WTC11 (cell line): ENCODE data around the gene GHRHR. TPM values are rescaled to one million over a fixed set of nuclear protein-coding genes. Genes with fewer than 3 reads are reported as not detected.

Experiments used
- ATAC-seq: fragments of 200-7000 bp; cut with Tn5 transposase; 2 replicates; pipeline ENCODE4 v1.10.0; 2021; ENCODE audit warnings: mild to moderate bottlenecking, moderate library complexity
- CTCF ChIA-PET: fragments of 300-600 bp; sonication (Branson Sonifier 250); formaldehyde crosslinking; loops from one replicate; lab custom pipeline; 2021; ENCODE audit warnings: antibody characterized with exemption; lab: Charles Lee
- POLR2A ChIA-PET: fragments of 350-600 bp; sonication (Branson Sonifier 250); formaldehyde crosslinking; loops from one replicate; lab custom pipeline; 2021; ENCODE audit warnings: antibody characterized with exemption; lab: Charles Lee
- DNase-seq: peaks from one replicate; pipeline ENCODE4 v3.0.0; 2021; ENCODE audit warnings: low spot score
- H3K27ac Mint-ChIP-seq: 2 replicates; pipeline ENCODE4 v1.8.0; 2021; ENCODE audit warnings: mixed read lengths
- H3K27me3 Mint-ChIP-seq: 2 replicates; pipeline ENCODE4 v1.8.0; 2021; ENCODE audit warnings: low read depth, mild to moderate bottlenecking, moderate library complexity, mixed read lengths
- H3K36me3 Mint-ChIP-seq: 2 replicates; pipeline ENCODE4 v1.8.0; 2021; ENCODE audit warnings: mixed read lengths
- H3K4me1 Mint-ChIP-seq: 2 replicates; pipeline ENCODE4 v1.8.0; 2022; ENCODE audit warnings: mixed read lengths
- H3K4me3 Mint-ChIP-seq: 2 replicates; pipeline ENCODE4 v1.8.0; 2021; ENCODE audit warnings: mild to moderate bottlenecking, moderate library complexity, mixed read lengths
- H3K9me3 Mint-ChIP-seq: 2 replicates; pipeline ENCODE4 v1.8.0; 2021; ENCODE audit warnings: mixed read lengths
- AR ChIP-seq: fragments of 250-450 bp; sonication (Bioruptor Pico); IDR thresholded peaks from 2 replicates; pipeline ENCODE4 v1.9.0; 2021; ENCODE audit warnings: mild to moderate bottlenecking
- EMX1 ChIP-seq: fragments of 250-450 bp; sonication (Bioruptor Pico); IDR thresholded peaks from 2 replicates; pipeline ENCODE4 v1.8.0; 2021; ENCODE audit warnings: mild to moderate bottlenecking
- IRF2 ChIP-seq: sonication (generic); formaldehyde crosslinking; IDR thresholded peaks from 2 replicates; pipeline ENCODE4 v1.8.0; 2022; ENCODE audit warnings: low read depth, missing genetic modification reagents, borderline replicate concordance
- JAZF1 ChIP-seq: fragments of 250-450 bp; sonication (Bioruptor Pico); IDR thresholded peaks from 2 replicates; pipeline ENCODE4 v1.9.0; 2021; ENCODE audit warnings: moderate library complexity, mild to moderate bottlenecking, inconsistent platforms
- JUN ChIP-seq: sonication (generic); formaldehyde crosslinking; IDR thresholded peaks from 2 replicates; pipeline ENCODE4 v1.8.0; 2023; ENCODE audit warnings: mild to moderate bottlenecking, missing genetic modification reagents
- MXD4 ChIP-seq: fragments of 250-450 bp; sonication (Bioruptor Pico); IDR thresholded peaks from 2 replicates; pipeline ENCODE4 v1.8.0; 2021; ENCODE audit warnings: mild to moderate bottlenecking, moderate library complexity, borderline replicate concordance
- RORB ChIP-seq: fragments of 250-450 bp; sonication (Bioruptor Pico); IDR thresholded peaks from 2 replicates; pipeline ENCODE4 v1.9.0; 2021; ENCODE audit warnings: mild to moderate bottlenecking
- SMAD3 ChIP-seq: sonication (generic); formaldehyde crosslinking; IDR thresholded peaks from 2 replicates; pipeline ENCODE4 v1.8.0; 2022; ENCODE audit warnings: missing genetic modification reagents, mild to moderate bottlenecking, borderline replicate concordance
- SMAD4 ChIP-seq: sonication (generic); formaldehyde crosslinking; IDR thresholded peaks from 2 replicates; pipeline ENCODE4 v1.8.0; 2022; ENCODE audit warnings: mild to moderate bottlenecking, missing genetic modification reagents
- ZNF121 ChIP-seq: sonication (generic); formaldehyde crosslinking; IDR thresholded peaks from 2 replicates; pipeline ENCODE4 v1.8.0; 2023; ENCODE audit warnings: missing genetic modification reagents
- ZNF138 ChIP-seq: sonication (generic); formaldehyde crosslinking; conservative IDR thresholded peaks from 2 replicates; pipeline ENCODE4 v1.8.1; 2022; ENCODE audit warnings: mild to moderate bottlenecking, moderate library complexity, missing genetic modification reagents
- ZNF219 ChIP-seq: sonication (generic); formaldehyde crosslinking; IDR thresholded peaks from 2 replicates; pipeline ENCODE4 v1.8.0; 2023; ENCODE audit warnings: missing genetic modification reagents, mild to moderate bottlenecking, borderline replicate concordance
- ZNF232 ChIP-seq: sonication (generic); formaldehyde crosslinking; IDR thresholded peaks from 2 replicates; pipeline ENCODE4 v1.8.0; 2022; ENCODE audit warnings: mild to moderate bottlenecking, missing genetic modification reagents
- ZNF263 ChIP-seq: sonication (generic); formaldehyde crosslinking; IDR thresholded peaks from 2 replicates; pipeline ENCODE4 v1.8.1; 2022; ENCODE audit warnings: low read depth, mild to moderate bottlenecking, moderate library complexity, missing genetic modification reagents
- ZNF317 ChIP-seq: sonication (generic); formaldehyde crosslinking; IDR thresholded peaks from 2 replicates; pipeline ENCODE4 v1.8.1; 2023; ENCODE audit warnings: low read depth, mild to moderate bottlenecking, moderate library complexity, missing genetic modification reagents, borderline replicate concordance
- ZNF396 ChIP-seq: fragments of 250-450 bp; sonication (Bioruptor Pico); IDR thresholded peaks from 2 replicates; pipeline ENCODE4 v1.8.0; 2021; ENCODE audit warnings: mild to moderate bottlenecking, moderate library complexity, borderline replicate concordance
- ZNF512 ChIP-seq: sonication (generic); formaldehyde crosslinking; IDR thresholded peaks from 2 replicates; pipeline ENCODE4 v1.8.1; 2022; ENCODE audit warnings: missing genetic modification reagents, borderline replicate concordance
- total RNA-seq: library from RNA; stranded (reverse); gene quantifications from 3 replicates; pipeline ENCODE4 v1.2.3, GENCODE V29; 2021
- TF ChIP-seq, protein P1 (sequence below): fragments of 250-450 bp; sonication (Bioruptor Pico); IDR thresholded peaks from 2 replicates; pipeline ENCODE4 v1.9.0; 2021; ENCODE audit warnings: mild to moderate bottlenecking, borderline replicate concordance

GHRHR gene
- total RNA-seq, 1 experiment from 2014 or later, result 5.0 TPM

- TF ChIP-seq, protein P1, sequence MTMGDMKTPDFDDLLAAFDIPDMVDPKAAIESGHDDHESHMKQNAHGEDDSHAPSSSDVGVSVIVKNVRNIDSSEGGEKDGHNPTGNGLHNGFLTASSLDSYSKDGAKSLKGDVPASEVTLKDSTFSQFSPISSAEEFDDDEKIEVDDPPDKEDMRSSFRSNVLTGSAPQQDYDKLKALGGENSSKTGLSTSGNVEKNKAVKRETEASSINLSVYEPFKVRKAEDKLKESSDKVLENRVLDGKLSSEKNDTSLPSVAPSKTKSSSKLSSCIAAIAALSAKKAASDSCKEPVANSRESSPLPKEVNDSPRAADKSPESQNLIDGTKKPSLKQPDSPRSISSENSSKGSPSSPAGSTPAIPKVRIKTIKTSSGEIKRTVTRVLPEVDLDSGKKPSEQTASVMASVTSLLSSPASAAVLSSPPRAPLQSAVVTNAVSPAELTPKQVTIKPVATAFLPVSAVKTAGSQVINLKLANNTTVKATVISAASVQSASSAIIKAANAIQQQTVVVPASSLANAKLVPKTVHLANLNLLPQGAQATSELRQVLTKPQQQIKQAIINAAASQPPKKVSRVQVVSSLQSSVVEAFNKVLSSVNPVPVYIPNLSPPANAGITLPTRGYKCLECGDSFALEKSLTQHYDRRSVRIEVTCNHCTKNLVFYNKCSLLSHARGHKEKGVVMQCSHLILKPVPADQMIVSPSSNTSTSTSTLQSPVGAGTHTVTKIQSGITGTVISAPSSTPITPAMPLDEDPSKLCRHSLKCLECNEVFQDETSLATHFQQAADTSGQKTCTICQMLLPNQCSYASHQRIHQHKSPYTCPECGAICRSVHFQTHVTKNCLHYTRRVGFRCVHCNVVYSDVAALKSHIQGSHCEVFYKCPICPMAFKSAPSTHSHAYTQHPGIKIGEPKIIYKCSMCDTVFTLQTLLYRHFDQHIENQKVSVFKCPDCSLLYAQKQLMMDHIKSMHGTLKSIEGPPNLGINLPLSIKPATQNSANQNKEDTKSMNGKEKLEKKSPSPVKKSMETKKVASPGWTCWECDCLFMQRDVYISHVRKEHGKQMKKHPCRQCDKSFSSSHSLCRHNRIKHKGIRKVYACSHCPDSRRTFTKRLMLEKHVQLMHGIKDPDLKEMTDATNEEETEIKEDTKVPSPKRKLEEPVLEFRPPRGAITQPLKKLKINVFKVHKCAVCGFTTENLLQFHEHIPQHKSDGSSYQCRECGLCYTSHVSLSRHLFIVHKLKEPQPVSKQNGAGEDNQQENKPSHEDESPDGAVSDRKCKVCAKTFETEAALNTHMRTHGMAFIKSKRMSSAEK (CRISPR knock-in tag), result no peak
- no peak for TF ChIP-seq ZNF396
- no peak for TF ChIP-seq ZNF317 (CRISPR knock-in tag)
- TF ChIP-seq SMAD3 (CRISPR knock-in tag), result no peak
- no peak for TF ChIP-seq SMAD4 (CRISPR knock-in tag)
- no peak for TF ChIP-seq MXD4 (CRISPR knock-in tag)
- no peak for TF ChIP-seq ZNF121 (CRISPR knock-in tag)
- TF ChIP-seq EMX1 (CRISPR knock-in tag), result no peak
These were observed 48.6 kb upstream of the GHRHR start (continued) for GRCh38 chr7:30915005-30915601.

DNA sequence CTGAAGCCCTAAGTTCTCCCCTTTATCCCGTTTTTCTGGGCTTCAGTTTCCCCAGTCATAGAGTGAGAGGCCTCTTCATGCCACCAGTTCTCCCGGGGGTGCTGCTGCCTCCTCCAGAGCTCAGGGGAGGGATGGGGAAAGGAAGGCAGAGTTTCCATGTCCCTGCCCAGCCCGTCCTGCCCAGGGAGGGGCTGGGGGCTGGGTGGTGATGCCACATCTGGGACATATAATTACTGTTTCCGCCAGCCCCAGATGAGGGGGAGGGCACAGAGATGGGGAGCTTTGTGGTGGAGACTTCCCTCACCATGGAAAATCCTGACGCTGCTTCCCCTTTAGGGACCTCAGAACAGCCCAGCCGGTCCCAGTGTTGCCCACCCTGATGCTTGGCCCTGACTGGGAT, 48.0 kb upstream of the GHRHR start:
- TF ChIP-seq JAZF1, result no peak
- no peak for TF ChIP-seq RORB (CRISPR knock-in tag)
- no peak for TF ChIP-seq ZNF263 (CRISPR knock-in tag)
- TF ChIP-seq ZNF219 (CRISPR knock-in tag), result no peak
- no peak for TF ChIP-seq AR
- TF ChIP-seq ZNF317 (CRISPR knock-in tag), result no peak
- TF ChIP-seq ZNF138 (CRISPR knock-in tag), result no peak
- no peak for TF ChIP-seq IRF2 (CRISPR knock-in tag)
- H3K9me3 Mint-ChIP-seq, result no peaks in the 10 kb centered on the region
- H3K27ac Mint-ChIP-seq, result no peak overlapping the region
- CTCF ChIA-PET, result interaction anchor here (0.9 to 2.6 kb wide), 5 partner anchors 8 to 125 kb away, joined by 3 to 12 read pairs (median 6); no protein-coding TSS in a partner anchor
- no peaks in the 10 kb centered on the region for H3K36me3 Mint-ChIP-seq
- H3K4me3 Mint-ChIP-seq, result no peak overlapping the region
- POLR2A ChIA-PET, result no interaction called here
- ATAC-seq, result no peak
- H3K4me1 Mint-ChIP-seq, result peaks cover 16% of the 10 kb centered on the region
- no peaks in the 10 kb centered on the region for H3K27me3 Mint-ChIP-seq
- DNase-seq, result no peak

GRCh38 chr7:30916255-30916654, 47.5 kb upstream of the GHRHR start:
- Mint-ChIP-seq H3K4me3 (no peak overlapping the region), H3K27ac (no peak overlapping the region), H3K9me3 (no peaks in the 10 kb centered on the region), H3K36me3 (no peaks in the 10 kb centered on the region), H3K27me3 (no peaks in the 10 kb centered on the region), H3K4me1 (peaks cover 16% of the 10 kb centered on the region)
- DNase-seq (no peak), ATAC-seq (no peak)
- no peak for TF ChIP-seq ZNF512 (CRISPR knock-in tag)
- TF ChIP-seq JUN (CRISPR knock-in tag), result no peak
- TF ChIP-seq ZNF232 (CRISPR knock-in tag), result no peak
- POLR2A ChIA-PET, result no interaction called here
- CTCF ChIA-PET, result interaction anchor here (0.6 to 1.8 kb wide), 6 partner anchors 8 to 125 kb away, joined by 3 to 8 read pairs (median 4); no protein-coding TSS in a partner anchor
